GM12878 (cell line): ENCODE results near the gene RPUSD3. TPM values are rescaled to one million over a fixed set of nuclear protein-coding genes. Genes with fewer than 3 reads are reported as not detected.

Experiments used
- CHD1 ChIP-seq: IDR thresholded peaks from 2 replicates; pipeline ENCODE4 v1.6.1; 2012; ENCODE audit warnings: low read depth, low read length, improper control_type of control experiment
- E2F4 ChIP-seq: IDR thresholded peaks from 2 replicates; pipeline ENCODE4 v1.6.1; 2012; ENCODE audit warnings: low read depth, low read length, improper control_type of control experiment
- EGR1 ChIP-seq, 2 experiments: IDR thresholded peaks; 1 replicate in 1 of 2; 2 replicates in 1 of 2; pipeline ENCODE4 v1.6.1; 2011 to 2012; ENCODE audit warnings: low read depth in 2 of 2, low read length in 2 of 2, borderline replicate concordance in 1 of 2, mild to moderate bottlenecking in 1 of 2, moderate library complexity in 1 of 2
- ESRRA ChIP-seq: IDR thresholded peaks from 2 replicates; pipeline ENCODE4 v1.6.1; 2012; ENCODE audit warnings: mild to moderate bottlenecking, low read length, improper control_type of control experiment
- FOXM1 ChIP-seq: IDR thresholded peaks from 2 replicates; pipeline ENCODE4 v1.6.1; 2012; ENCODE audit warnings: low read depth, mild to moderate bottlenecking, inconsistent platforms, low read length, moderate library complexity
- HCFC1 ChIP-seq: fragments of 150-350 bp; IDR thresholded peaks from 2 replicates; pipeline ENCODE4 v1.6.1; 2014; ENCODE audit warnings: low read length
- HDAC6 ChIP-seq: fragments of 200-600 bp; sonication (generic); IDR thresholded peaks from one replicate; pipeline ENCODE4 v1.8.0; 2017; ENCODE audit warnings: antibody characterized with exemption; ENCODE audit not compliant: unreplicated experiment
- HDGF ChIP-seq: fragments of 450-650 bp; IDR thresholded peaks from 2 replicates; pipeline ENCODE4 v1.6.1; 2016; ENCODE audit warnings: antibody characterized with exemption
- IKZF1 ChIP-seq: fragments of 450-650 bp; conservative IDR thresholded peaks from 2 replicates; pipeline ENCODE4 v1.6.1; 2017; ENCODE audit warnings: antibody characterized with exemption, mild to moderate bottlenecking
- IRF4 ChIP-seq: IDR thresholded peaks from 2 replicates; pipeline ENCODE4 v1.6.1; 2011; ENCODE audit warnings: low read depth, low read length
- MEF2A ChIP-seq: IDR thresholded peaks from 2 replicates; pipeline ENCODE4 v1.6.1; 2011; ENCODE audit warnings: low read depth, mild to moderate bottlenecking, low read length, moderate library complexity; ENCODE audit not compliant: insufficient read depth
- MEF2B ChIP-seq: fragments of 450-650 bp; IDR thresholded peaks from 2 replicates; pipeline ENCODE4 v1.6.1; 2018; ENCODE audit warnings: mild to moderate bottlenecking, moderate library complexity; ENCODE audit not compliant: partially characterized antibody, poor library complexity, severe bottlenecking
- MTA2 ChIP-seq: fragments of 450-650 bp; IDR thresholded peaks from 2 replicates; pipeline ENCODE4 v1.6.1; 2016; ENCODE audit warnings: low read depth, mild to moderate bottlenecking, moderate library complexity
- MXI1 ChIP-seq: fragments of 150-350 bp; IDR thresholded peaks from 2 replicates; pipeline ENCODE4 v1.6.1; 2011; ENCODE audit warnings: low read depth, mild to moderate bottlenecking, inconsistent platforms, low read length, improper control_type of control experiment
- NBN ChIP-seq: fragments of 450-650 bp; IDR thresholded peaks from 2 replicates; pipeline ENCODE4 v1.6.1; 2016
- NR2C2 ChIP-seq: IDR thresholded peaks from 2 replicates; pipeline ENCODE4 v1.6.1; 2011; ENCODE audit warnings: borderline replicate concordance, low read depth; ENCODE audit not compliant: control insufficient read depth, insufficient read length
- PKNOX1 ChIP-seq: fragments of 450-650 bp; IDR thresholded peaks from 2 replicates; pipeline ENCODE4 v1.6.1; 2016; ENCODE audit warnings: mild to moderate bottlenecking
- POLR2AphosphoS5 ChIP-seq: IDR thresholded peaks from 2 replicates; pipeline ENCODE4 v1.6.1; 2011; ENCODE audit warnings: mild to moderate bottlenecking, low read length, inconsistent platforms
- SIN3A ChIP-seq: IDR thresholded peaks from 2 replicates; pipeline ENCODE4 v1.6.1; 2012; ENCODE audit warnings: low read depth, low read length, improper control_type of control experiment
- SMAD1 ChIP-seq: fragments of 450-650 bp; IDR thresholded peaks from 2 replicates; pipeline ENCODE4 v1.6.1; 2018; ENCODE audit warnings: mild to moderate bottlenecking, low read depth; ENCODE audit not compliant: partially characterized antibody
- SREBF1 ChIP-seq: IDR thresholded peaks from 2 replicates; pipeline ENCODE4 v1.6.1; 2012; ENCODE audit warnings: mild to moderate bottlenecking, low read length
- SREBF2 ChIP-seq: IDR thresholded peaks from 2 replicates; pipeline ENCODE4 v1.6.1; 2012; ENCODE audit warnings: mild to moderate bottlenecking, low read length
- STAT3 ChIP-seq: IDR thresholded peaks from 2 replicates; pipeline ENCODE4 v1.6.1; 2011; ENCODE audit warnings: low read depth, low read length, improper control_type of control experiment
- TARDBP ChIP-seq: IDR thresholded peaks from 2 replicates; pipeline ENCODE4 v1.6.1; 2016; ENCODE audit warnings: borderline replicate concordance
- YBX1 ChIP-seq: fragments of 450-650 bp; IDR thresholded peaks from 2 replicates; pipeline ENCODE4 v1.6.1; 2016; ENCODE audit warnings: antibody characterized with exemption
- YY1 ChIP-seq: IDR thresholded peaks from 2 replicates; pipeline ENCODE4 v1.6.1; 2011; ENCODE audit warnings: low read depth, mild to moderate bottlenecking, low read length
- ZBTB4 ChIP-seq: fragments of 450-650 bp; formaldehyde crosslinking; IDR thresholded peaks from 2 replicates; pipeline ENCODE4 v1.4.0; 2022; ENCODE audit warnings: mild to moderate bottlenecking, moderate library complexity
- ZNF207 ChIP-seq: fragments of 450-650 bp; IDR thresholded peaks from 2 replicates; pipeline ENCODE4 v1.6.1; 2014; ENCODE audit warnings: antibody characterized with exemption, mild to moderate bottlenecking, borderline replicate concordance
- ZNF274 ChIP-seq: IDR thresholded peaks from one replicate; pipeline ENCODE4 v1.8.0; 2011; ENCODE audit not compliant: insufficient read length, insufficient read depth
- ZNF384 ChIP-seq: IDR thresholded peaks from 2 replicates; pipeline ENCODE4 v1.6.1; 2012; ENCODE audit warnings: low read depth, mild to moderate bottlenecking, low read length, improper control_type of control experiment, borderline replicate concordance
- polyA plus RNA-seq, 11 experiments: library from polyadenylated mRNA; depleted of rRNA in 4 of 11; unstranded in 6 of 11; stranded (reverse) in 5 of 11; fragments of >200 nt; fragmentation: Nextera tagmentation in 4 of 11; fragmentation: Illumina TruSeq in 1 of 11; extraction: Ambion mirVana in 4 of 11; extraction: Trizol in 1 of 11; gene quantifications; 1 replicate in 1 of 11; 2 replicates in 10 of 11; pipeline versions ENCODE4 v1.2.1 to v1.2.3, GENCODE V29; 2011 to 2016; ENCODE audit warnings: inconsistent platforms in 2 of 11, missing spikeins in 2 of 11, low read depth in 1 of 11
- total RNA-seq, 4 experiments: library from RNA; depleted of rRNA in 3 of 4; stranded (reverse); fragments of >200 nt in 3 of 4; fragmentation: Illumina TruSeq in 1 of 4; extraction: Trizol in 1 of 4; gene quantifications; 2 replicates each; pipeline versions ENCODE4 v1.2.1 to v1.2.3, GENCODE V29; 2013 to 2021

RPUSD3 gene
- total and polyA plus RNA-seq, 10 of the 15 experiments (the other 5 are each of a cell fraction or from before 2014, with no cell fraction given): 6.4 to 72.9 (median 41.8) TPM

- TF ChIP-seq EGR1 (IDR thresholded peaks at IDR 0.05; ENCODE audit: borderline replicate concordance in 1 of 2, low read depth in 2 of 2, low read length in 2 of 2) (no peak), ESRRA (no peak), HCFC1 (no peak), NR2C2 (no peak), SREBF1 (no peak), FOXM1 (no peak), SMAD1 (no peak), SIN3A (no peak), PKNOX1 (no peak), ZNF384 (no peak), SREBF2 (no peak), MTA2 (no peak), TARDBP (no peak), YBX1 (no peak), MXI1 (no peak), HDGF (no peak), ZNF274 (no peak), ZNF207 (no peak), MEF2A (no peak), STAT3 (no peak), POLR2AphosphoS5 (no peak), IKZF1 (no peak), YY1 (no peak), IRF4 (no peak), NBN (0 out of 2 replicates have a peak, but pooled peaks have one; percentile 13), ZBTB4 (no peak), MEF2B (peak; percentile 66), E2F4 (no peak), CHD1 (0 out of 2 replicates have a peak, but pooled peaks have one; percentile 10), HDAC6 (no peak)
Observed at GRCh38 chr3:9891072-9891622, 47.3 kb upstream of the RPUSD3 start (continued).
